Stimulated activated CD4-positive, alpha-beta T cell treated with anti-CD3 and anti-CD28 coated beads, Interleukin-12 subunit alpha, Interleukin-12 subunit beta, amount 100 ng/mL, for 48 hours (primary cell): ENCODE results near the gene ADAMTS14.
"Not testable (repeated sequence)": the region's sequence is repeated elsewhere in the genome, so short reads cannot be mapped to it uniquely, and the experiment has no call there.

Experiments used
- DNase-seq, 3 donors: peaks; one replicate each; pipeline ENCODE4 v3.0.0-alpha.2; 2020; ENCODE audit warnings: low read depth in 2 of 3, low spot score in 1 of 3

ADAMTS14 gene, protein sequence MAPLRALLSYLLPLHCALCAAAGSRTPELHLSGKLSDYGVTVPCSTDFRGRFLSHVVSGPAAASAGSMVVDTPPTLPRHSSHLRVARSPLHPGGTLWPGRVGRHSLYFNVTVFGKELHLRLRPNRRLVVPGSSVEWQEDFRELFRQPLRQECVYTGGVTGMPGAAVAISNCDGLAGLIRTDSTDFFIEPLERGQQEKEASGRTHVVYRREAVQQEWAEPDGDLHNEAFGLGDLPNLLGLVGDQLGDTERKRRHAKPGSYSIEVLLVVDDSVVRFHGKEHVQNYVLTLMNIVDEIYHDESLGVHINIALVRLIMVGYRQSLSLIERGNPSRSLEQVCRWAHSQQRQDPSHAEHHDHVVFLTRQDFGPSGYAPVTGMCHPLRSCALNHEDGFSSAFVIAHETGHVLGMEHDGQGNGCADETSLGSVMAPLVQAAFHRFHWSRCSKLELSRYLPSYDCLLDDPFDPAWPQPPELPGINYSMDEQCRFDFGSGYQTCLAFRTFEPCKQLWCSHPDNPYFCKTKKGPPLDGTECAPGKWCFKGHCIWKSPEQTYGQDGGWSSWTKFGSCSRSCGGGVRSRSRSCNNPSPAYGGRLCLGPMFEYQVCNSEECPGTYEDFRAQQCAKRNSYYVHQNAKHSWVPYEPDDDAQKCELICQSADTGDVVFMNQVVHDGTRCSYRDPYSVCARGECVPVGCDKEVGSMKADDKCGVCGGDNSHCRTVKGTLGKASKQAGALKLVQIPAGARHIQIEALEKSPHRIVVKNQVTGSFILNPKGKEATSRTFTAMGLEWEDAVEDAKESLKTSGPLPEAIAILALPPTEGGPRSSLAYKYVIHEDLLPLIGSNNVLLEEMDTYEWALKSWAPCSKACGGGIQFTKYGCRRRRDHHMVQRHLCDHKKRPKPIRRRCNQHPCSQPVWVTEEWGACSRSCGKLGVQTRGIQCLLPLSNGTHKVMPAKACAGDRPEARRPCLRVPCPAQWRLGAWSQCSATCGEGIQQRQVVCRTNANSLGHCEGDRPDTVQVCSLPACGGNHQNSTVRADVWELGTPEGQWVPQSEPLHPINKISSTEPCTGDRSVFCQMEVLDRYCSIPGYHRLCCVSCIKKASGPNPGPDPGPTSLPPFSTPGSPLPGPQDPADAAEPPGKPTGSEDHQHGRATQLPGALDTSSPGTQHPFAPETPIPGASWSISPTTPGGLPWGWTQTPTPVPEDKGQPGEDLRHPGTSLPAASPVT

DNA sequence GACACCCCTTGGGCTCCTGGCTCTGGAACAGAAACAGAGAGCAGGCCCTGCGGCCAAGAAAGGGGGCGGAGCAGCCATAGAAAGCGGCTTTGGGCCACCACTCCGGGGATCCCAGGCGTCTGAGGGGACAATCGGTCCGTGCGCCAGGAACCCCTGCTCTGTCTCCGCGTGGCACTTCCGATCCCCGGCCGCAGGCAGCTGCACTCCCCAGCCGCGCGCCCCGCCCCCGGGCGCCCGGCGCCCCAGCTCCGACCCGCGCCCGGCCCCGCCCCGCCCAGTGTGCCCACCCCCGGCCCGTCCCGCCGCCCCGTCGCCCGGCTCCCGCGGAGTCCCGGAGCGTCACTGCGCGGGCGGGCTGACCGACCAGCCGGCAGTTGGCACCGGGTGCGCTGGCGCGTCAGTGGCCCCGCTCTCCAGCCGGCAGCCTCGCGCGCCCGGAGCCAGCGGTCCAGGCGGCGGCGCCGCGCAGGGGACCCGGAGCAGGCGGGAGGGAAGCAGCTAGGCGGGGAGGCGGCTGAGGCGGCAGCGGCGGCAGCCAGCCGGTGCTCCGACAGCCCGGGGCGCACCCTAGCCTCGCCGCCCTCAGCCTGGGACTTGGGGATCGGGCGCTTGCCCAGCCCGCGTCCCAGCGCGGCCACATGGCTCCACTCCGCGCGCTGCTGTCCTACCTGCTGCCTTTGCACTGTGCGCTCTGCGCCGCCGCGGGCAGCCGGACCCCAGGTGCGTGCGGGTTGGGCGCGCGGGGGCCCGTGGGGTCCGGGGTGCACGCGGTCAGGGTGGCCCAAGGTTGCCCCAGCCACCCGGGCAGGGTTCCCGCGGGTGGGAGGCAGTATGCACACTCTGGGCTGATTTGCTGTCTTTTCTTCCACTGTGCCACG, at the start of gene ADAMTS14:
TSS of gene ADAMTS14 (plus strand) at position 342 of the 878 bp plus-strand sequence. CDS start at position 639, 297 bp downstream.
- no peak for DNase-seq

DNA sequence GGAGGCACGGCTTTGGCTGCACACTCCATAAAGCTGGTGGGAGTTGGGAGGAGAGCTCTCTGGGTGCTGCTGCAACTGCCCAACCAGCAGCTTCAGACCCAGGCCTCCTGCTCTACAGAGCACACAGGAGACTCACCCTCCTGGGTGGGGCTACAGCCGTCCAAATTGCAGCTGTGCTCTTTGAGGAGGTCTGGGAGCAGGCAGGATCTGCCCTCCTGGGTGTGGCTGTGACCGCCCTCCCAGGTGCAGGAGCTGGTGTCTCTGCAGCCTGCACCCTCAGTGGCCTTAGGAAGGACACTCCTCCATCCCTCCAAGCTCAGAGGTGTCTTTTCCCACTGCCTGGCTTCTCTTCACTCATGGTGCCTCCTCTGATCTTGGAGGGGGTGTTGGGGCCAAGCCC, 49.8 kb upstream of the ADAMTS14 start:
- no peak for DNase-seq

DNA sequence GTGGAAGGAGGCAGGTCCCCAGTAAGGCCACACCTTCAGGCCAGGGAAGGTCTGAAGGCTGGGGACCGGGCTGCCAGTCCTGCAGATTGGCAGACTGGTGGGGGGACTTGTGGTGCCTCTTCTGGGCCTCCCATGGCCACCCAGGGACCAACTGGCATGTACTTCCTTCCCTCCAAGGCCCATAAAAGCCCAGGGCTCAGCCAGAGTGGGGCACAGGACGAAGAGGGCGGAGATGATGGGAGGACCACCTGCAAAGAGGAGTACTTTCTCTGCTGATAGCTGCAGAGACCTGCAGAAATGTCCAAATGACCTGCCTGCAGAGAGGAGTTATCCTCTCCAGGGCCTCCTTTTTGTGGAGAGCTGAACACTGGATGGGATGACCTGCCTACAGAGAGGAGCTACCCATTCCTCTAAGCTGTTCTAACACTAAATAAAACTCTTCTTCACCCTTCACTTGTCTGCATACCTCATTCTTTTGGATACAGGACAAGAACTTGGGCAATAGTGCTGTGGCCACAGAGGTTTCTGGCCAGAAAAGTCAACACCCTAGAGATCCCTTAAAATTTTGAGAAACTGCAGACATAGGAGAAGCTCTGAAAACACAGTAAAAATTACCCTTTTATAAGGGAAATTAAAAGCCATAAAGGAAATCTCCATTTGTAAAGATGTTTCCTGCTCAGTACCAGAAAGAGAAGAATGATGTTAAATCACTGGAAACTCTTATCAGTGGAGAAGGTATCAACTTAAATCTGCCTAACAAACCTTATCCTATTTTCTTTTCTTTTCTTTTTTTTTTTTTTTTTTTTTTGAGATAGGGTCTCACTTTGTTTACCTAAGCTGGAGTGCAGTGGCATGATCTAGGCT, 49.1 kb upstream of the ADAMTS14 start:
- DNase-seq = no peak

DNA sequence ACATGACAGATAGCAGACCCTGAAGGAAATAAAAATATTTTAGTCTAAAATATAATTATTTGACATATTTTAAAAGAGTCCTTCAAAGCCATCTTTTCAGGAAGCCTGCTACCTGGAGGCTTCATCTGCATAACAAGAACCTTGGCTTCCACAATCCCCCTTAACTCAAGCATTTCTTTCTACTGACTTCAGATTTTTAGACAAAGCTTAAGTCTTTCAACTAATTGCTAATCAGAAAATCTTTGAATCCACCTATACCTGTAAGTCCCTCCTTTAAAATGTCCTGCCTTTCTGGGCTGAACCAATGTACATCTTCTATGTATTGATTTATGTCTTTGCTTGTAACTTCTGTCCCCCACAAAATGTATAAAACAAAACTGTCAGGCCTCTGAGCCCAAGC, 46.2 kb upstream of the ADAMTS14 start:
- no peak for DNase-seq

DNA sequence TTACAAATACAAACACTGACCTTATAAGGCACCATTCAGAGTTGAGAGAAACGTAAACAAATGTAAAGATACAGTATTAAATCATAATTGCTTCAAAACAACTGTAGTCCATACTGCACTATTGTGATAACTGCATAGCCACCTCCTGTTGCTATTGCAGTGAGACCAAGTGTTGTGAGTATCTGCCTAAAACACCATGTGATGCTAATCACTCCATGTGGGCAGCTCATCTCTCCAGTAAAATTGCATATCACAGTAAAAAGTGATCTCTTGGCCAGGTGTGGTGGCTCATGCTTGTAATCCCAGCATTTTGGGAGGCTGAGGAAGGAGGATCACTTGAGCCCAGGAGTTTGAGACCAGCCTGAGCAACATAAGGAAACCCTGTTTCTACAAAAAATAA, 43.0 kb upstream of the ADAMTS14 start:
- DNase-seq = no peak

DNA sequence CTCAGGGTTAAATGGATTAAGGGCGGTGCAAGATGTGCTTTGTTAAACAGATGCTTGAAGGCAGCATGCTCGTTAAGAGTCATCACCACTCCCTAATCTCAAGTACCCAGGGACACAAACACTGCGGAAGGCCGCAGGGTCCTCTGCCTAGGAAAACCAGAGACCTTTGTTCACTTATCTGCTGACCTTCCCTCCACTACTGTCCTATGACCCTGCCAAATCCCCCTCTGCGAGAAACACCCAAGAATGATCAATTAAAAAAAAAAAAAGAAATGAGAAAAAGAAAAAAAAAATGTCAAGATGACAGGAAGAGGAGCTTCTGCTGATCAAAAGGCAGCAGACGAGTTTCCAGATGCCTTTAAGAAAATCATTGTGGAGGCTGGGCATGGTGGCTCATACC, 40.6 kb upstream of the ADAMTS14 start:
- not testable (repeated sequence) for DNase-seq

DNA sequence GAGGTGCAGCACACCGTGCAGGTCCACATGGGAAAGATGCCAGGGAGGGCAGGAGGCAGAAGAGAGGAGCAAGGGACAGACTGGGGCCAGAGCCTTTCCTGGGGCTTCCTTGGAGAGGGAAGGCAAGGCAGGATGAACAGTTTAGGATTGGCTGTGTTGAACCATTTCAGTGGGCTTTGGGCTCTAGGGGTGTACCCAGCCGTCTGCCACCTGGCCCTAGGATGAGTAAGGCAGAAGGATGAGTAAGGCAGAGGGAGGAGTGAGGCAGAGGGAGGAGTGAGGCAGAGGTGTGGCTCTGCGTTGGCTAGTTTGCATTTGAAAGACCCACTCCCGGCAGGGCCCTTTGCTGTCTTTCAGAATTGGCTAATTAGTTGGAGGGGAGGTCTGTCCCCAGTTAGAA, 38.3 kb upstream of the ADAMTS14 start:
- no peak for DNase-seq

DNA sequence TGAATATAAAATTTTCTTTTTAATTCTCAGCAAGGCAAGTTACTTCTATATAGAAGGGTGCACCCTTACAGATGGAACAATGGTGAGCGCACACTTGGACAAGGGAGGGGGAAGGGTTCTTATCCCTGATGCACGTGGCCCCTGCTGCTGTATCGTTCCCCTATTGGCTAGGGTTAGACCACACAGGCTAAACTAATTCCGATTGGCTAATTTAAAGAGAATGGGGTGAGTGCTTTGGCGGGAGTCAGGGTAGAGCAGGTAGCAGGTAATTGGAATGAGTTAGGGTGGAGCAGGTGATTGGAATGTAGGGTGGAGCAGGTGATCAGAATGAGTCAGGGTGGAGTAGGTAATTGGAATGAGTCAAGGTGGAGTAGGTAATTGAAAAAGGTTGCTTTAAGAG, 37.8 kb upstream of the ADAMTS14 start:
- DNase-seq = not testable (repeated sequence)

DNA sequence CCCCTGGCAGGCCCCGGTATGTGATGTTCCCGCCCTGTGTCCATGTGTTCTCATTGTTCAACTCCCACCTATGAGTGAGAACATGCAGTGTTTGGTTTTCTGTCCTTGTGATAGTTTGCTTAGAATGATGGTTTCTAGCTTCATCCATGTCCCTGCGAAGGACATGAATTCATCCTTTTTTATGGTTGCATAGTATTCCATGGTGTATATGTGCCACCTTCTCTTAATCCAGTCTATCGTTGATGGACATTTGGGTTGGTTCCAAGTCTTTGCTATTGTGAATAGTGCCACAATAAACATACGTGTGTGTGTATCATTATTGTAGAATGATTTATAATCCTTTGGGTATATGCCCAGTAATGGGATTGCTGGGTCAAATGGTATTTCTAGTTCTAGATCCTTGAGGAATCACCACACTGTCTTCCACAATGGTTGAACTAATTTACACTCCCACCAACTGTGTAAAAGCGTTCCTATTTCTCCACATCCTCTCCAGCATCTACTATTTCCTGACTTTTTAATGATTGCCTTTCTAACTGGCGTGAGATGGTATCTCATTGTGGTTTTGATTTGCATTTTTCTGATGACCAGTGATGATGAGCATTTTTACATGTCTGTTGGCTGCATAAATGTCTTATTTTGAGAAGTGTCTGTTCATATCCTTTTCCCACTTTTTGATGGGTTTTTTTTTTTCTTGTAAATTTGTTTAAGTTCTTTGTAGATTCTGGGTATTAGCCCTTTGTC, 32.5 kb upstream of the ADAMTS14 start:
- not testable (repeated sequence) for DNase-seq

DNA sequence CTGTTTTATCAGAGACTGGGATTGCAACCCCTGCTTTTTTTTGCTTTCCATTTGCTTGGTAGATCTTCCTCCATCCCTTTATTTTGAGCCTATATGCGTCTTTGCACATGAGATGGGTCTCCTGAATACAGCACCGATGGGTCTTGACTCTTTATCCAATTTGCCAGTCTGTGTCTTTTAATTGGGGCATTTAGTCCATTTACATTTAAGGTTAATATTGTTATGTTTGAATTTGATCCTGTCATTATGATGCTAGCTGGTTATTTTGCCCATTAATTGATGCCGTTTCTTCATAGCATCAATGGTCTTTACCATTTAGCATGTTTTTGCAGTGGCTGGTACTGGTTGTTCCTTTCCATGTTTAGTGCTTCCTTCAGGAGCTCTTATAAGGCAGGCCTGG, 29.0 kb upstream of the ADAMTS14 start:
- not testable (repeated sequence) for DNase-seq

DNA sequence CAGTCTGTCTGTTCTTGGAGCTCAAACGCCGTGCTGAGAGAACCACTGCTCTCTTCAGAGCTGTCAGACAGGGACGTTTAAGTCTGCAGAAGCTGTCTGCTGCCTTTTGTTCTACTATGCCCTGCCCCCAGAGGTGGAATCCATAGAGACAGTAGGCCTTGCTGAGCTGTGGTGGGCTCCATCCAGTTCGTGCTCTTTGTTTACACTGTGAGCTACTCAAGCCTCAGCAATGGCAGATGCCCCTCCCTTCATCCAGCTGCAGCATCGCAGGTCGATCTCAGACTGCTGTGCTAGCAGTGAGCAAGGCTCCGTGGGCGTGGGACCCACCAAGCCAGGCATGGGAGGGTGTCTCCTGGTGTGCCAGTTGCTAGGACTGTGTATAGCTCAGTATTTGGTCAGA, 27.3 kb upstream of the ADAMTS14 start:
- DNase-seq = not testable (repeated sequence)

DNA sequence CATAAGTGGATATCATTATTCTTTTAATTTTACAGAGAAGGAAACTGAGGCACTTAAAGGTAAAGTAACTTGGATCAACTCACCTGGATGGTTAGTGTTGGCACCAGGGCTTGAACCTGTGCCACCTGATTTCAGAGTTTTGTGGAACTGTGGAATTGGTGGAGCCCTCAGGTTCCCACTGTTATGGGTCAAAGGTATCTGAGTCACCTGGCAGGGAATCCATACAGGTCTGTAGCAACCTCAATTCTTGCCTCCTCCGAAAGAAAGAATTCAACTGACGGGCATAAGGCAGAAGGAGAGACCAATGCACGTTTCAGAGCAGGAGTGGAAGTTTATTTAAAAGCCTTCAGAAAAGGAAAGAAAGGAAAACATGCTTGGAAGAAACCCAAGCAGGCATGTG, 25.2 kb upstream of the ADAMTS14 start:
- no peak for DNase-seq

DNA sequence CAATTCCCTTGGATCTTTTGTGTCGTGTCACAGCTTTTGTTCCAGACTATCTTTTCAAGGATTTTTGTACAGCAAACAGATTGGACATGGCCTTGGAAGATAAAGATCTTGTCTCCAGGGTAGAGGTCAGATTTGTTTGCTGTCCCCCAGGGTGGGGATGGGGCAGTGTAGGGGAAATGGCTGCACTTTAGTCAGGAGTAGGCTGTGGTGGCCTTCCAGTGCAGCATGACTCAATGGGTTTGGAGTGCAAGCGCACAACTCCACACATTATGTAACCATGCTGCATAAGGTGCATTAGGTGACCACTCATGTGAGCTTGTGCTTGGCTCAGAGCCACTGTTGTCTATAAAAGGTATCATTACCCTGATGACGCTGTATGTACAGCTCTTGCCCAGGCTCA, 23.9 kb upstream of the ADAMTS14 start:
- no peak for DNase-seq

DNA sequence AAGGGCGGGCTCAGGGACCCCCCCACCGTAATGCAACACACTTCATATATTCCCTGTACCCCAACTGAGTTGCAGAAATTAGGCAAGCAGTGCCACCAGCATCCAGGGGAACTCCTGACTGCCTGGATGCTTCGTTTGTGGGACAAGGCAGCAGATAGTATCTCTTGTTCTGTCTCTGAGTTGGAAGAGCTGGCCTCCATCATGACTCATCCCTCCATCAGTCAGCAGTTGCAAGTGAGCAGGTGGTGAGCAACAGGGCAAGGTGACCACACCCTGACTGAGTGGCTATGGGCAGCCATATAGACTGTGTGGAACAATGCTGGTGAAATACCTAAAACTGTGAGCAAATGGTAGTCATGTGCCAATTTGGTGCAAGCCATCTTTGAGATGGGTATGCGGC, 22.8 kb upstream of the ADAMTS14 start:
- DNase-seq = no peak

DNA sequence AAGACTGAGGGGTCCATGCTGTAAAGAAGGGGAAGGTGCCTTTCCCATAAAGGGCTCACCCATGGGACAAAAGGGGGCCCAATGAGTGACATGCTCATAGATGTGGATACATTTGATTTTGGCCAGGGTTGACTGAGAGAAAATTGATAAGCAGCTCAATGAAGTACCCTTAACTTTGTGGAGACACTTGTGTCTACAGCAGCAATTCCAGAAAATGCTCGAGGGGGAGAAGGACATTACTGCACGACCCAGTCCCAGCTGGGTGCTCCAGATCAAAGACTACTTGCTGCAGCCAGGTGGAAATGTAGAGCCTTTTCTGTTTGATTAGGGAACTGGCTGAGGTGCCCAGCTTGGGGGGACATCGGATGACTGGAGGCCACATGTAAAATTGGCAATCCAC, 22.2 kb upstream of the ADAMTS14 start:
- DNase-seq = no peak

DNA sequence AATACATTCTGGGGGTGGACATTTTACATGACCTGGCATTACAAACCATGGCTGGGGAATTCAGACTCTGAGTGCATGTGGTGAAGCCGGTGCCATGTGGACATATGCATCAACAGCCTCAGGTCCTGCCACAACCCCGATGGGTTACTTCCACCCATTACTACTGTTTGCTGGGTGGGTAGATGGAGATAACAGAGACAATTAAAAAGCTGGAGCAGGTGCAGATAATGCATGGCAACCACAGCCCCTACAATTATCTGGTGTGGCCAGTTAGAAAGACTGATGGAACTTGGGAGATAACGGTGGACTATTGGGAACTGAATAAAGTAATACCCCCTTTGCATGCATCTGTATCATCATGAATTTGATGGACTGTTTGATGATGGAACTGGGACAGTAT, 21.6 kb upstream of the ADAMTS14 start:
- DNase-seq = no peak

DNA sequence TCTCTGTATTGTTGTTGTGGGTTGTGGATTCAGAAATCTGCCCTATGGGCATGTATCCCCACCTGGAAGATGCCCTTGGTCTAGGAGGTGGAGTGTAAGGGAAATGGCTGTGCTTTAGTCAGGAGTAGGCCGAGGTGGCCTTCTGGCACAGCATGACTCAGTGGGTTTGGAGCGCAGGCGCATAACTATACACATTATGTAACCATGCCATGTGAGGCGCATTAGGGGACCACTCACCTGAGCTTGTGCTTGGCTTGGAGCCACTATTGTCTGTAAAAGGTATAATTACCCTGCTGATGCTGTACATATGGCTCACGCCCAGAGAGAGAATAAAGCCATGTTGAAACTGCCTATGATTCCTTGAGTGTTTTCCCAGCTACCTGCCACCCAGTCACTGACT, 20.6 kb upstream of the ADAMTS14 start:
- no peak for DNase-seq

DNA sequence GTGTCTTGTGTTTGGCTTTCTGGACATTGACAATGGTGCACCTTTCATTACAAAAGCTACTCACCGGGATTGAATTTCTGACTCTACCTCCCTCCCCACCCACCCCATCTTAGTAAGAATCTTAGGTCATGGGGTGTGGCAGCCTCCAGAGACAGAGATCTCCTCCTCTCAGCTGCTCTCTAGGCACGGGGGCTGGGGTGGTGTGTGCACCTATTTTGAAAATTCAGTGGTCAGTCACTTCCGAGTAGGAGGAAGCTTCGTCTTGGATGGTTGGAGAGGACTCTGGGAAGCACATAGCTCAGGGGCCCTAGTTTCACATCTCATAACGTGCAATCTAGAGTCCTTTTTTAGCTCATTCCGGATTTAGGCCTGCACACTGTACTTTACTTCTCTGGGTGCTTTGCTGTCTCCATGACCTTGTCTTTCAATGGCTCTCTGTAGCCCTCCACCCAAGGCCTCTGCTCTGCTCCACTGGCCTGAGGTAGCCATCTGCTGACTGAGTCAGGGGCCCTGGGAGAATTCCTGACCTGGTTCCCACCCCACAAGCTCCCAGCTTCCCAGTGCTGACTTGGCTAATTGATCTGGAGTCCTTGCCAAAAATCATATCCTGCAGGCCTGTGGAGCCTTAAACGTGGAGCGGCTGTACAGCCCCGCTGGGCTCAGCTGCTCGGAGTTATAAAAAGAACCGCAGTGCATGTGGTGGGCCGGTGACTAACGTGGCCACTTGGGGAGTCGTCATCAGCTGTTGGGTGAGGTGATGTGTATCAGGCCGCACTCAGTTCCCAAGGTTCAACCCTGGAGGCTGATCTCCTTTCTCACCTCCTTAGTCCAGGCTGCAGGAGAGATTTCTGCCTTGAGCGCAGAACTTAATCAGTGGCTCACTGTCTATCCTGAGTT, 19.3 kb upstream of the ADAMTS14 start:
- no peak for DNase-seq
